Upper lobe of left lung (tissue), 6 donors: ENCODE measurements around the gene ATP6V1C2. TPM values are rescaled to one million over a fixed set of nuclear protein-coding genes. Genes with fewer than 3 reads are reported as not detected.

ENCODE experiments used
- ATAC-seq, 2 donors: fragments of 200-7000 bp; cut with Tn5 transposase; one replicate each; pipeline ENCODE4 v1.9.1; 2022; ENCODE audit warnings: mild to moderate bottlenecking in 2 of 2, moderate library complexity in 2 of 2; ENCODE audit not compliant: low FRiP score in 2 of 2
- DNase-seq, 2 donors: peaks; one replicate each; pipeline ENCODE4 v3.0.0-alpha.2; 2019 to 2020
- H3K27ac ChIP-seq, 4 donors: fragments of 200-600 bp; sonication (generic); one replicate each; pipeline ENCODE4 v1.5.1; 2016 to 2019
- H3K27me3 ChIP-seq, 4 donors: fragments of 200-600 bp; sonication (generic); one replicate each; pipeline ENCODE4 v1.5.1; 2017 to 2019
- H3K36me3 ChIP-seq, 4 donors: fragments of 200-600 bp; sonication (generic); one replicate each; pipeline ENCODE4 v1.5.1; 2016 to 2019
- H3K4me1 ChIP-seq, 4 donors: fragments of 200-600 bp; sonication (generic); one replicate each; pipeline ENCODE4 v1.5.1; 2018 to 2019
- H3K4me3 ChIP-seq, 4 donors: fragments of 200-600 bp; sonication (generic); one replicate each; pipeline ENCODE4 v1.5.1; 2017 to 2019; ENCODE audit warnings: mild to moderate bottlenecking in 2 of 4, moderate library complexity in 1 of 4
- H3K9me3 ChIP-seq, 4 donors: fragments of 200-600 bp; sonication (generic); one replicate each; pipeline ENCODE4 v1.5.1; 2018 to 2019
- EP300 ChIP-seq, 4 donors: sonication (generic); formaldehyde crosslinking; IDR thresholded peaks; one replicate each; pipeline ENCODE4 v1.5.1; 2017; ENCODE audit warnings: antibody characterized with exemption in 4 of 4, control low read depth in 2 of 4
- POLR2A ChIP-seq, 4 donors: fragments of 450-650 bp; IDR thresholded peaks; one replicate each; pipeline ENCODE4 v1.5.1; 2016 to 2017; ENCODE audit warnings: antibody characterized with exemption in 4 of 4, mild to moderate bottlenecking in 2 of 4
- POLR2AphosphoS5 ChIP-seq, 2 donors: sonication (generic); formaldehyde crosslinking; IDR thresholded peaks; one replicate each; pipeline ENCODE4 v1.5.1; 2017; ENCODE audit warnings: antibody characterized with exemption in 2 of 2
- WGBS, 2 donors: methylation state at CpG; one replicate each; pipeline ENCODE4 v1.1.5; 2017 to 2018; 5-methylcytosine and 5-hydroxymethylcytosine counted together
- total RNA-seq, 6 donors: library from RNA; depleted of rRNA in 4 of 6; stranded (reverse); fragments of >200 nt in 4 of 6; gene quantifications; one replicate each; pipeline versions ENCODE4 v1.1.0 to v1.2.1, GENCODE V29; 2016 to 2021
- TF ChIP-seq, protein P1 (sequence below), 6 experiments: fragments of 450-650 bp in 4 of 6; fragments of 200-600 bp in 2 of 6; sonication (generic) in 2 of 6; IDR thresholded peaks; one replicate each; pipeline ENCODE4 v1.5.1; 2016 to 2019; ENCODE audit warnings: antibody characterized with exemption in 6 of 6
- donor health status: DM: no; HTN: no; CAD: no; lungs with moderate emphysema.
- donor health status: DM: no; HTN: yes; CAD: no; lungs with severe emphysema.

Gene ATP6V1C2
- total RNA-seq, 6 donors from 2014 or later: 0.81 to 92.2 (median 2.4) TPM

DNA sequence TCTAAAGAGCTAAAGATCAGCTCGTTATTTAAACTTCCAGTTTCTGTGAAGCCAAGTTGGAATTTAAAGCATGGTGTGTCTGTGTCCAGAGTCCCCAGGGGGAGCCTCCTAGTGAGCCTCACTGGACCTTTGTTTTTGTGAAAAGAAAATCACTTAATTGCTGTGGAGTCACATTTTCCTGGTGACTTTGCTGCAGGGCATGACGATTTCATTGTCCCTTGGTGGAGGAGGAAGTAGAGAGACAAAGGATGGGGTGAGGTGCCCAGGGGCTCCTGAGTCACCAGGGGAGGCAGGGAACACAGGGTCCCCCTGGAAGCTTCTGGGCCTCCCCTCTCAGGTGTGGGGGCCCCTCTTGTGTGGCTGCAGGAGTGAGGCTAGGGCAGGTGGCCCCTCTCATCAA lies 19.7 kb downstream of the ATP6V1C2 start:
- peak in 1 of 2 donors; percentile 19 for ATAC-seq
- DNase-seq: no peak
- WGBS, 2 donors: 13 to 56% methylated on average over 1 to 2 of the region's 2 CpGs
- H3K36me3 ChIP-seq: no peaks in the 10 kb centered on the region
- H3K27ac ChIP-seq: no peak overlapping the region
- H3K27me3 ChIP-seq: no peaks in the 10 kb centered on the region
- TF ChIP-seq POLR2AphosphoS5 (IDR thresholded peaks at IDR 0.05) (no peak), EP300 (IDR thresholded peaks at IDR 0.05) (no peak), POLR2A (IDR thresholded peaks at IDR 0.05) (no peak)
- TF ChIP-seq, protein P1, sequence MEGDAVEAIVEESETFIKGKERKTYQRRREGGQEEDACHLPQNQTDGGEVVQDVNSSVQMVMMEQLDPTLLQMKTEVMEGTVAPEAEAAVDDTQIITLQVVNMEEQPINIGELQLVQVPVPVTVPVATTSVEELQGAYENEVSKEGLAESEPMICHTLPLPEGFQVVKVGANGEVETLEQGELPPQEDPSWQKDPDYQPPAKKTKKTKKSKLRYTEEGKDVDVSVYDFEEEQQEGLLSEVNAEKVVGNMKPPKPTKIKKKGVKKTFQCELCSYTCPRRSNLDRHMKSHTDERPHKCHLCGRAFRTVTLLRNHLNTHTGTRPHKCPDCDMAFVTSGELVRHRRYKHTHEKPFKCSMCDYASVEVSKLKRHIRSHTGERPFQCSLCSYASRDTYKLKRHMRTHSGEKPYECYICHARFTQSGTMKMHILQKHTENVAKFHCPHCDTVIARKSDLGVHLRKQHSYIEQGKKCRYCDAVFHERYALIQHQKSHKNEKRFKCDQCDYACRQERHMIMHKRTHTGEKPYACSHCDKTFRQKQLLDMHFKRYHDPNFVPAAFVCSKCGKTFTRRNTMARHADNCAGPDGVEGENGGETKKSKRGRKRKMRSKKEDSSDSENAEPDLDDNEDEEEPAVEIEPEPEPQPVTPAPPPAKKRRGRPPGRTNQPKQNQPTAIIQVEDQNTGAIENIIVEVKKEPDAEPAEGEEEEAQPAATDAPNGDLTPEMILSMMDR (IDR thresholded peaks at IDR 0.05): no peak
- H3K4me1 ChIP-seq: no peaks in the 10 kb centered on the region
- H3K9me3 ChIP-seq: no peaks in the 10 kb centered on the region
- H3K4me3 ChIP-seq: no peak overlapping the region

GRCh38 chr2:10742666-10743065 lies 21.2 kb downstream of the ATP6V1C2 start:
- Histone ChIP-seq H3K4me1 (no peaks in the 10 kb centered on the region), H3K36me3 (no peaks in the 10 kb centered on the region), H3K27ac (no peak overlapping the region), H3K27me3 (no peaks in the 10 kb centered on the region), H3K9me3 (no peaks in the 10 kb centered on the region), H3K4me3 (no peak overlapping the region)
- TF ChIP-seq, protein P1 (IDR thresholded peaks at IDR 0.05): no peak
- TF ChIP-seq POLR2A (IDR thresholded peaks at IDR 0.05) (no peak), POLR2AphosphoS5 (IDR thresholded peaks at IDR 0.05) (no peak), EP300 (IDR thresholded peaks at IDR 0.05) (no peak)
- no peak for DNase-seq
- no peak for ATAC-seq
- WGBS, 2 donors: 73 to 90% methylated on average over 10 to 11 of the region's 11 CpGs

DNA sequence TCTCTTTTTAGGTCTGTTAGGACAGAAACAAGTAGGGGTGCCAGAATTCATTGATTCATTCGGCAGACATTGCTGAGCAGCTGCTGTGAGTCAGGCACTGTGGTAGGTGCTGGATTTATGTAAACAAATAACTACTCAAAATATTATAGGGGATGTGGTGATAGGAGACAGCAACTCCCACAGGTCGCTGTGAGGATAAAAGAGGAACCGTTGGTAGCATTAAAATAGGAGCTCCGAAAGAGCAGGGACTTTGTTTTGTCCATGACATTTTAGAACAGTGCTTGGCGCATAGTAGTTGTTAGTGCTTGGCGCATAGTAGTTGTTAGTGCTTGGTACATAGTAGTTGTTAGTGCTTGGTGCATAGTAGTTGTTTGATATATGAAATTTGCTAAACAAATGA lies 29.2 kb downstream of the ATP6V1C2 start:
- Histone ChIP-seq H3K4me1 (no peaks in the 10 kb centered on the region), H3K27ac (no peak overlapping the region), H3K9me3 (no peaks in the 10 kb centered on the region), H3K27me3 (no peaks in the 10 kb centered on the region), H3K36me3 (no peaks in the 10 kb centered on the region), H3K4me3 (no peak overlapping the region)
- TF ChIP-seq POLR2AphosphoS5 (IDR thresholded peaks at IDR 0.05) (no peak), POLR2A (IDR thresholded peaks at IDR 0.05) (no peak), EP300 (IDR thresholded peaks at IDR 0.05) (no peak)
- WGBS, 2 donors: 85 to 86% methylated on average over 6 of the region's 6 CpGs
- DNase-seq (no peak), ATAC-seq (no peak)

- Histone ChIP-seq H3K4me1 (no peaks in the 10 kb centered on the region), H3K4me3 (no peak overlapping the region), H3K27me3 (no peaks in the 10 kb centered on the region), H3K36me3 (no peaks in the 10 kb centered on the region), H3K9me3 (no peaks in the 10 kb centered on the region), H3K27ac (no peak overlapping the region)
- no peak for ATAC-seq
- 89 to 91% methylated on average over 5 of the region's 5 CpGs for WGBS, 2 donors
- no peak for TF ChIP-seq POLR2AphosphoS5 (IDR thresholded peaks at IDR 0.05)
- no peak for TF ChIP-seq POLR2A (IDR thresholded peaks at IDR 0.05)
- TF ChIP-seq, protein P1 (IDR thresholded peaks at IDR 0.05): no peak
- no peak for TF ChIP-seq EP300 (IDR thresholded peaks at IDR 0.05)
- DNase-seq: no peak
Observed at GRCh38 chr2:10752236-10752635, 30.8 kb downstream of the ATP6V1C2 start.

DNA sequence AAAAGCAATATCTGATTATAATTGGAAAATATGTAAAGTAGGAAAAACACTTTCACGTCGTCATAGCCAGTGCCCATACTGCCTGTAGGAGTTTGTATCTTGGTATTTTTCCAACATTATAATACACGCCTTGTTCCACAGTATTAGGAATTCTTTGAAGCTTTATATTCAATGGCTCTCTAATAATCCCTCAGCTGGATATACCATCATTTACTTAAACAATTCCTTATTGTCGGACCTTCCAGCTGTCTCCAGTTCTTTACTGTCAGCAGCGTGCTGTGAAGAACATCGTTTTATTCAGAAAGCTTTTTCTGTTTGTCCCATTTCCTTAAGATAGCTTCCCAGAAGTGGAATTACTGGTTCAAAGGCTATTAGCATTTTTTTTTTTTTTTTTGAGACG lies 31.7 kb downstream of the ATP6V1C2 start:
- Histone ChIP-seq H3K27me3 (no peaks in the 10 kb centered on the region), H3K9me3 (no peaks in the 10 kb centered on the region), H3K4me1 (no peaks in the 10 kb centered on the region), H3K4me3 (no peak overlapping the region), H3K27ac (no peak overlapping the region), H3K36me3 (no peaks in the 10 kb centered on the region)
- no peak for ATAC-seq
- TF ChIP-seq POLR2A (IDR thresholded peaks at IDR 0.05) (no peak), EP300 (IDR thresholded peaks at IDR 0.05) (no peak), POLR2AphosphoS5 (IDR thresholded peaks at IDR 0.05) (no peak)
- TF ChIP-seq, protein P1 (IDR thresholded peaks at IDR 0.05): no peak
- 68 to 71% methylated on average over 7 of the region's 7 CpGs for WGBS, 2 donors
- DNase-seq: no peak
